Amniotic epithelial cell (primary cell): ENCODE measurements around the gene CDH11.
A peak's percentile ranks its signal among the peaks of the same experiment; 100 is the strongest.

Source experiments
- DNase-seq: peaks from one replicate; pipeline ENCODE4 v3.0.0-alpha.2; 2010; ENCODE audit warnings: low read depth

Gene CDH11

GRCh38 chr16:65070831-65071432 is 50.9 kb downstream of the CDH11 start:
- DNase-seq: peak; percentile 94

GRCh38 chr16:65069766-65070165 is 52.1 kb downstream of the CDH11 start:
- DNase-seq: peak; percentile 26

GRCh38 chr16:65069065-65069464 is 52.8 kb downstream of the CDH11 start:
- DNase-seq: peak; percentile 80

- peak; percentile 52 for DNase-seq
Measured at GRCh38 chr16:65068151-65068740, 53.6 kb downstream of the CDH11 start.

GRCh38 chr16:65066651-65067050 is 55.2 kb downstream of the CDH11 start:
- DNase-seq: no peak

GRCh38 chr16:65065031-65065430 is 56.8 kb downstream of the CDH11 start:
- DNase-seq: no peak

GRCh38 chr16:65064131-65064530 is 57.7 kb downstream of the CDH11 start:
- DNase-seq: no peak

- DNase-seq: no peak
Measured at GRCh38 chr16:65062736-65063583, 58.9 kb downstream of the CDH11 start.

GRCh38 chr16:65061935-65062518 is 59.8 kb downstream of the CDH11 start:
- no peak for DNase-seq

- DNase-seq: no peak
Measured at GRCh38 chr16:65061263-65061662, 60.6 kb downstream of the CDH11 start.

GRCh38 chr16:65059406-65059980 is 62.4 kb downstream of the CDH11 start:
- DNase-seq: no peak

- no peak for DNase-seq
Measured at GRCh38 chr16:65057184-65057583, 64.7 kb downstream of the CDH11 start.

GRCh38 chr16:65054457-65054856 is 67.4 kb downstream of the CDH11 start:
- no peak for DNase-seq

GRCh38 chr16:65049679-65050078 is 72.2 kb downstream of the CDH11 start:
- DNase-seq: no peak

GRCh38 chr16:65045961-65046360 is 75.9 kb downstream of the CDH11 start:
- no peak for DNase-seq

GRCh38 chr16:65044873-65045272 is 77.0 kb downstream of the CDH11 start:
- peak; percentile 90 for DNase-seq

GRCh38 chr16:65044026-65044425 is 77.8 kb downstream of the CDH11 start:
- DNase-seq: no peak

- no peak for DNase-seq
Measured at GRCh38 chr16:65042438-65043365, 79.2 kb downstream of the CDH11 start.

- no peak for DNase-seq
Measured at GRCh38 chr16:65041667-65042066, 80.2 kb downstream of the CDH11 start.

GRCh38 chr16:65038100-65038499 is 83.8 kb downstream of the CDH11 start:
- peak; percentile 58 for DNase-seq

- DNase-seq: no peak
Measured at GRCh38 chr16:65037556-65037955, 84.3 kb downstream of the CDH11 start.
